ENCODE measurements around the gene HES1. TPM values are rescaled to one million over a fixed set of nuclear protein-coding genes. Genes with fewer than 3 reads are reported as not detected.
A peak's percentile ranks its signal among the peaks of the same experiment; 100 is the strongest.

The HES1 gene
- total and polyA plus RNA-seq, 9 of the 15 experiments (the other 6 are each of a cell fraction or from before 2014, with no cell fraction given): 3.4 to 37.0 (median 19.3) TPM

GRCh38 chr3:194137506-194138474 lies 1.8 kb downstream of the HES1 start (continued):
- TF ChIP-seq, protein P1, sequence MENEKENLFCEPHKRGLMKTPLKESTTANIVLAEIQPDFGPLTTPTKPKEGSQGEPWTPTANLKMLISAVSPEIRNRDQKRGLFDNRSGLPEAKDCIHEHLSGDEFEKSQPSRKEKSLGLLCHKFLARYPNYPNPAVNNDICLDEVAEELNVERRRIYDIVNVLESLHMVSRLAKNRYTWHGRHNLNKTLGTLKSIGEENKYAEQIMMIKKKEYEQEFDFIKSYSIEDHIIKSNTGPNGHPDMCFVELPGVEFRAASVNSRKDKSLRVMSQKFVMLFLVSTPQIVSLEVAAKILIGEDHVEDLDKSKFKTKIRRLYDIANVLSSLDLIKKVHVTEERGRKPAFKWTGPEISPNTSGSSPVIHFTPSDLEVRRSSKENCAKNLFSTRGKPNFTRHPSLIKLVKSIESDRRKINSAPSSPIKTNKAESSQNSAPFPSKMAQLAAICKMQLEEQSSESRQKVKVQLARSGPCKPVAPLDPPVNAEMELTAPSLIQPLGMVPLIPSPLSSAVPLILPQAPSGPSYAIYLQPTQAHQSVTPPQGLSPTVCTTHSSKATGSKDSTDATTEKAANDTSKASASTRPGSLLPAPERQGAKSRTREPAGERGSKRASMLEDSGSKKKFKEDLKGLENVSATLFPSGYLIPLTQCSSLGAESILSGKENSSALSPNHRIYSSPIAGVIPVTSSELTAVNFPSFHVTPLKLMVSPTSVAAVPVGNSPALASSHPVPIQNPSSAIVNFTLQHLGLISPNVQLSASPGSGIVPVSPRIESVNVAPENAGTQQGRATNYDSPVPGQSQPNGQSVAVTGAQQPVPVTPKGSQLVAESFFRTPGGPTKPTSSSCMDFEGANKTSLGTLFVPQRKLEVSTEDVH (IDR thresholded peaks at IDR 0.05; ENCODE audit: low read depth, partially characterized antibody): no peak
- TF ChIP-seq, protein P2, sequence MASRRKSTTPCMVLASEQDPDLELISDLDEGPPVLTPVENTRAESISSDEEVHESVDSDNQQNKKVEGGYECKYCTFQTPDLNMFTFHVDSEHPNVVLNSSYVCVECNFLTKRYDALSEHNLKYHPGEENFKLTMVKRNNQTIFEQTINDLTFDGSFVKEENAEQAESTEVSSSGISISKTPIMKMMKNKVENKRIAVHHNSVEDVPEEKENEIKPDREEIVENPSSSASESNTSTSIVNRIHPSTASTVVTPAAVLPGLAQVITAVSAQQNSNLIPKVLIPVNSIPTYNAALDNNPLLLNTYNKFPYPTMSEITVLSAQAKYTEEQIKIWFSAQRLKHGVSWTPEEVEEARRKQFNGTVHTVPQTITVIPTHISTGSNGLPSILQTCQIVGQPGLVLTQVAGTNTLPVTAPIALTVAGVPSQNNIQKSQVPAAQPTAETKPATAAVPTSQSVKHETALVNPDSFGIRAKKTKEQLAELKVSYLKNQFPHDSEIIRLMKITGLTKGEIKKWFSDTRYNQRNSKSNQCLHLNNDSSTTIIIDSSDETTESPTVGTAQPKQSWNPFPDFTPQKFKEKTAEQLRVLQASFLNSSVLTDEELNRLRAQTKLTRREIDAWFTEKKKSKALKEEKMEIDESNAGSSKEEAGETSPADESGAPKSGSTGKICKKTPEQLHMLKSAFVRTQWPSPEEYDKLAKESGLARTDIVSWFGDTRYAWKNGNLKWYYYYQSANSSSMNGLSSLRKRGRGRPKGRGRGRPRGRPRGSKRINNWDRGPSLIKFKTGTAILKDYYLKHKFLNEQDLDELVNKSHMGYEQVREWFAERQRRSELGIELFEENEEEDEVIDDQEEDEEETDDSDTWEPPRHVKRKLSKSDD (conservative IDR thresholded peaks at IDR 0.05; ENCODE audit: low read length): no peak
- TF ChIP-seq, protein P3, sequence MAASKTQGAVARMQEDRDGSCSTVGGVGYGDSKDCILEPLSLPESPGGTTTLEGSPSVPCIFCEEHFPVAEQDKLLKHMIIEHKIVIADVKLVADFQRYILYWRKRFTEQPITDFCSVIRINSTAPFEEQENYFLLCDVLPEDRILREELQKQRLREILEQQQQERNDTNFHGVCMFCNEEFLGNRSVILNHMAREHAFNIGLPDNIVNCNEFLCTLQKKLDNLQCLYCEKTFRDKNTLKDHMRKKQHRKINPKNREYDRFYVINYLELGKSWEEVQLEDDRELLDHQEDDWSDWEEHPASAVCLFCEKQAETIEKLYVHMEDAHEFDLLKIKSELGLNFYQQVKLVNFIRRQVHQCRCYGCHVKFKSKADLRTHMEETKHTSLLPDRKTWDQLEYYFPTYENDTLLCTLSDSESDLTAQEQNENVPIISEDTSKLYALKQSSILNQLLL (CRISPR knock-in tag; IDR thresholded peaks at IDR 0.05; ENCODE audit: borderline replicate concordance): no peak
- TF ChIP-seq ETS1 (conservative IDR thresholded peaks at IDR 0.05; ENCODE audit: control insufficient read depth, low read depth, low read length) (no peak), BCL6 (CRISPR knock-in tag; IDR thresholded peaks at IDR 0.05) (no peak), TFAP4 (CRISPR knock-in tag; IDR thresholded peaks at IDR 0.05; ENCODE audit: borderline replicate concordance) (peak; percentile 39), SP2 (IDR thresholded peaks at IDR 0.05; ENCODE audit: extremely low read depth, low read depth, low read length, poor library complexity, severe bottlenecking) (no peak), CBX3 (IDR thresholded peaks at IDR 0.05; ENCODE audit: borderline replicate concordance in 1 of 2, low read length in 2 of 2) (no peak; a peak in 1 of 3 replicates), CLOCK (CRISPR knock-in tag; IDR thresholded peaks at IDR 0.05; ENCODE audit: borderline replicate concordance) (no peak)
